GM12872 (cell line): ENCODE results near the gene KRT81.

ENCODE experiments used
- CTCF ChIP-seq: IDR thresholded peaks from 3 replicates; pipeline ENCODE4 v1.5.1; 2011; ENCODE audit warnings: low read depth, mild to moderate bottlenecking, low read length, moderate library complexity; ENCODE audit not compliant: insufficient read depth

The KRT81 gene

DNA sequence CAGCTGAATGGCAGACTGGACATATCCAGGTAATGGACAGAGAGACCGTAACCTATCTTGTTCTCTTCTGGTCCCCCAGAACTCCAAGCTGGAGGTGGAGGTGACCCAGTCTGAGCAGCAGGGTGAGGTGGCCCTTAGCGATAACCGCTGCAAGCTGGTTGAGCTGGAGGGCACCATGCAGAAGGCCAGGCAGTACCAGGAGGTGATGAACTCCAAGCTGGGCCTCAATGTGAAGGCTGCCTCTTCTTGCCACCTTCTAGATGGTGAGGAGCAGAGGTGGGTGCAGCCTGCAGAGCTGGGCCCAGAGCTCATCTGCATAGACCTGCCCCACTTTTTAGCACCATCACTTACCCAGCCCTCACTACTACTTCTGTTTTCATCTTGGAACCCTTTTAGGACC is 24.1 kb downstream of the KRT81 start:
- TF ChIP-seq CTCF, result no peak

- TF ChIP-seq CTCF, result no peak
These were observed 24.8 kb downstream of the KRT81 start for GRCh38 chr12:52266514-52266913.

DNA sequence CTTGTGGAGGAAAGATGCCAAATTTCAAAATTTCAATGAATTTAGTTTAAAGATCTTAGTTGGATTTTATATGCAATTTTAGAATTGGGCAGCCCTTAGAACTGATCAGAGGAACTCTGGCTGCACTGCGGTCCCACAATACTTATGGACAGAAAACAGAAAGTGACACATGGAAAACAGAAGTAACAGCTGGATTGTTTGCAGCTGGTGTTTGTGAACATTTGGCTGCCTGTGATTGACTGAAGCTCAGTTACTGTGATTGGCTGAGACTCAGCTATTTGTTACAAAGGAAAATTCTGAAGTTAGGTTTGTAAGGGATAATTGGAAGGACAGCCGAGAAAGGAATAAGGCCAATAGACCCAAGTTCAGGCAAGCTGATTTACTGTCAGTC is 26.9 kb downstream of the KRT81 start:
- no peak for TF ChIP-seq CTCF

DNA sequence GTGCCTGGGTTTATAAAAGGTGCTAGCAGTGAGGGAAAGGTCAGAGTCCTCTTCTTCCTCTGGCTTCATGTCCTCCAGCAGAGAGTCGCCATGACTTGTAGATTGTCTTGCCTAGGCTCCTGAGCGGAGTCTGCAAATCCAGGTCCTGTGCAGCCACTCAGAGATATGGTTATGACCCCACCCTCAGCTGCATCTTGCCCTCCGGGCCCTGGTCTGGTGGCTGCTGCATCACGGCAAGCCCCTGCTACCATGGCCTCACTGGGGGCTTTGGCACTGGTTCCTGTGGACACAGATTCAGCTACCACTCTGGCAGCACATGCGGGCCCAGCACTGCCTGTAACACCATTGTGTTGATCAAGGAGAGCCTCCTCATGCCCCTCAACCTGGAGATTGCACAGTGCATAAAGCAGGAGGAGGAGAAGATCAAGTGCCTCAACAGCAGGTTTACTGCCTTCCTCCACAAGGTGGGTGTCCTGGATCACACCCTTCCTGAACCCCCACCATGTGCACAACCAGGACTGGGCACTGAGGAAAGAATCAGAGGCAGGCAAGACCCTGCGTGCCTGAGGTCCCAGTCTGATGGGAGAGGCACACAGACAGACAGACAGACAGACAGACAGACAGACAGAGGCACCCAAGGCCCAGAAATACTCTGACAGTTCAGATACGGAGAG is 27.4 kb downstream of the KRT81 start:
- TF ChIP-seq CTCF, result no peak

- TF ChIP-seq CTCF, result no peak
These were observed 29.0 kb downstream of the KRT81 start for GRCh38 chr12:52262286-52262685.

GRCh38 chr12:52261208-52261484 is 30.2 kb downstream of the KRT81 start:
- no peak for TF ChIP-seq CTCF

DNA sequence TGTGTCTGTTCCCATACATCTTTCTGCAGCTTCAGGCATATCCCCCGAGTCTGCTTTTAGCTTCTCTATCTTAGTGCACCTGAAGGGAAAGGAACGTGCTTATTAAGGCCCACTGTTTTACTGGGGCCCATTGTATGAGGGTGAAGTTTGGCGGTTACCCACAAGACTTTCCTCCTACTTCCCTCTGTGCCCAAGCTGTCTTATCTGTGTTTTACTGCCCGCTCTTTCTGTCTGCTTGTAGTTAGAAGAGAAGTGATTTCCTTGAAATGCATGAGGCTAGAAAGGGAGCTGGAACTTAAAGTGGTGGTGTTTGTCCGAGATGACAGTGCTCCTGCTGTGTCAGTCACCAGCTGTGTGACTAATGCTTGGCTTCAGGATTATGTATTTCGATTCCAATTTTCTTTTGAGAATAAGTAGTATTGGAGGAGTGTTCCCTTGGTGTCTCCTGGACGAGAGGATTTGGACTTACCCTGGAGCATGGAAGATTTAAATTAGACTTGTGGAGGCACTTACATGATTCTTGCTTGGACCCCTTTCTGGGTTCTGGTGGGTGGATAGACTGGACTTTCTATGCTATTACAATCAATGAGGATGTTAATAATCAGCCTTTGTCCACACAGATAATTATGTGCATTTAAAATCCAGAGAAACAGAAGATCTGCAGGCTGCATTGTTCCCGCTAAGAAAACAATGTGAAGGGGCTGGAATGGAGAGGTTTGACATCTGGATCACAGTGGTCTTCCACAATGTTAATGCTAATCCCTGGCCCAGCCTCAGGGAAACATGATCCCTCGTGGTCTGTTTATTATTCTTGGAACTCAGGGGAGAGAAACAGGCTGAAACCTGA is 30.8 kb downstream of the KRT81 start:
- TF ChIP-seq CTCF, result no peak
